OCI-LY3 (cell line): ENCODE results near the gene SMURF1.

ENCODE experiments used
- H2AFZ ChIP-seq: fragments of 200-600, 300-600 bp; shearing (Covaris generic); 2 replicates; pipeline ENCODE4 v1.6.0; 2014; ENCODE audit warnings: antibody characterized with exemption, low read depth, low read length
- H3K27ac ChIP-seq: fragments of 200-600, 300-600 bp; sonication (generic); 2 replicates; pipeline ENCODE4 v1.5.1; 2014; ENCODE audit warnings: mild to moderate bottlenecking, low read length, moderate library complexity, mixed read lengths
- H3K27me3 ChIP-seq: fragments of 200-600, 300-600 bp; sonication (generic); 2 replicates; pipeline ENCODE4 v1.6.1; 2014; ENCODE audit warnings: low read depth, low read length, mixed read lengths
- H3K36me3 ChIP-seq: fragments of 200-600, 300-600 bp; sonication (generic); replicated peaks from 2 replicates; pipeline ENCODE3; 2014; ENCODE audit warnings: low read depth, low read length, mixed read lengths
- H3K4me1 ChIP-seq: fragments of 300-600, 200-600 bp; sonication (generic); 2 replicates; pipeline ENCODE4 v1.6.1; 2014; ENCODE audit warnings: low read length, mixed read lengths
- H3K4me2 ChIP-seq: fragments of 200-600, 300-600 bp; sonication (generic); 2 replicates; pipeline ENCODE4 v1.6.1; 2014; ENCODE audit warnings: low read length, mixed read lengths
- H3K4me3 ChIP-seq: fragments of 300-600, 200-600 bp; sonication (generic); 2 replicates; pipeline ENCODE4 v1.5.1; 2014; ENCODE audit warnings: antibody characterized with exemption, mild to moderate bottlenecking, low read length, moderate library complexity
- H3K79me2 ChIP-seq: fragments of 300-600, 200-600 bp; shearing (Covaris generic); 2 replicates; pipeline ENCODE4 v1.6.1; 2014; ENCODE audit warnings: mild to moderate bottlenecking, low read length, mixed read lengths
- H3K9ac ChIP-seq: fragments of 300-600, 200-600 bp; shearing (Covaris generic); 2 replicates; pipeline ENCODE4 v1.6.0; 2014; ENCODE audit warnings: mild to moderate bottlenecking, low read length, moderate library complexity
- H3K9me3 ChIP-seq: fragments of 200-600, 300-600 bp; shearing (Covaris generic); 2 replicates; pipeline ENCODE4 v1.6.1; 2014; ENCODE audit warnings: low read length, mixed read lengths; ENCODE audit not compliant: insufficient read depth
- H4K20me1 ChIP-seq: fragments of 200-600, 300-600 bp; sonication (generic); 2 replicates; pipeline ENCODE4 v1.6.1; 2016; ENCODE audit warnings: low read length, mixed read lengths; ENCODE audit not compliant: insufficient read depth
- CTCF ChIP-seq: fragments of 200-600, 300-600 bp; sonication (generic); IDR thresholded peaks from 2 replicates; pipeline ENCODE4 v1.5.1; 2014; ENCODE audit warnings: antibody characterized with exemption, low read length, low read depth
- EZH2phosphoT487 ChIP-seq: fragments of 200-600 bp; shearing (Covaris generic); IDR thresholded peaks from 2 replicates; pipeline ENCODE4 v1.6.1; 2018; ENCODE audit warnings: antibody characterized with exemption, mixed run types, low read depth

SMURF1 gene

GRCh38 chr7:99034932-99035722 lies 108.8 kb downstream of the SMURF1 start:
- Histone ChIP-seq H4K20me1 (no peaks in the 10 kb centered on the region), H3K79me2 (no peaks in the 10 kb centered on the region), H2AFZ (no peak overlapping the region), H3K9me3 (no peaks in the 10 kb centered on the region), H3K4me1 (no peaks in the 10 kb centered on the region), H3K9ac (no peak overlapping the region), H3K36me3 (peaks cover 49% of the 10 kb centered on the region), H3K27ac (no peak overlapping the region), H3K27me3 (no peaks in the 10 kb centered on the region), H3K4me2 (no peak overlapping the region), H3K4me3 (no peak overlapping the region)
- no peak for TF ChIP-seq EZH2phosphoT487

GRCh38 chr7:99033765-99034164 lies 110.1 kb downstream of the SMURF1 start:
- TF ChIP-seq EZH2phosphoT487 (no peak), CTCF (no peak)
- H4K20me1 ChIP-seq, result no peaks in the 10 kb centered on the region
- H3K9me3 ChIP-seq, result no peaks in the 10 kb centered on the region
- no peak overlapping the region for H3K9ac ChIP-seq
- no peak overlapping the region for H2AFZ ChIP-seq
- H3K79me2 ChIP-seq, result no peaks in the 10 kb centered on the region
- H3K4me1 ChIP-seq, result no peaks in the 10 kb centered on the region
- H3K27ac ChIP-seq, result no peak overlapping the region
- no peaks in the 10 kb centered on the region for H3K27me3 ChIP-seq
- H3K36me3 ChIP-seq, result peaks cover 54% of the 10 kb centered on the region
- no peak overlapping the region for H3K4me2 ChIP-seq
- H3K4me3 ChIP-seq, result no peak overlapping the region

GRCh38 chr7:99032928-99033327 lies 111.0 kb downstream of the SMURF1 start:
- H3K79me2 ChIP-seq, result no peaks in the 10 kb centered on the region
- H2AFZ ChIP-seq, result no peak overlapping the region
- H3K9ac ChIP-seq, result no peak overlapping the region
- TF ChIP-seq EZH2phosphoT487 (no peak), CTCF (no peak)
- no peaks in the 10 kb centered on the region for H3K9me3 ChIP-seq
- H3K4me3 ChIP-seq, result no peak overlapping the region
- H3K36me3 ChIP-seq, result peaks cover 49% of the 10 kb centered on the region
- H3K4me2 ChIP-seq, result no peak overlapping the region
- no peak overlapping the region for H3K27ac ChIP-seq
- no peaks in the 10 kb centered on the region for H3K4me1 ChIP-seq
- H3K27me3 ChIP-seq, result no peaks in the 10 kb centered on the region
- H4K20me1 ChIP-seq, result no peaks in the 10 kb centered on the region

- Histone ChIP-seq H3K4me3 (no peak overlapping the region), H3K4me1 (no peaks in the 10 kb centered on the region), H3K4me2 (no peak overlapping the region), H3K9me3 (no peaks in the 10 kb centered on the region), H3K27ac (no peak overlapping the region), H2AFZ (no peak overlapping the region), H4K20me1 (no peaks in the 10 kb centered on the region), H3K27me3 (no peaks in the 10 kb centered on the region), H3K9ac (no peak overlapping the region), H3K36me3 (peaks cover 38% of the 10 kb centered on the region), H3K79me2 (no peaks in the 10 kb centered on the region)
- TF ChIP-seq EZH2phosphoT487 (no peak), CTCF (no peak)
Measured at GRCh38 chr7:99031496-99031895, 112.4 kb downstream of the SMURF1 start.
